ENCODE results near the gene CPT1B. TPM values are rescaled to one million over a fixed set of nuclear protein-coding genes. Genes with fewer than 3 reads are reported as not detected.

Gene CPT1B
- total RNA-seq, 2 experiments from 2014 or later = 59.1 to 68.3 TPM

GRCh38 chr22:50605002-50605612 lies 26.9 kb upstream of the CPT1B start:
- H3K27me3 Mint-ChIP-seq = peaks cover 52% of the 10 kb centered on the region
- H3K36me3 Mint-ChIP-seq (ENCODE audit: low read depth) = peaks cover 4% of the 10 kb centered on the region
- H3K27ac ChIP-seq (ENCODE audit: low read depth in 1 of 2, low read length in 2 of 2) = no peak overlapping the region
- H3K27ac Mint-ChIP-seq = no peak overlapping the region
- H3K4me1 Mint-ChIP-seq (ENCODE audit: low read depth) = peaks cover 10% of the 10 kb centered on the region
- peaks cover 38 to 58% of the 10 kb centered on the region in 2 experiments for H3K27me3 ChIP-seq (ENCODE audit: control insufficient read depth in 1 of 2, insufficient read depth in 2 of 2, low read length in 2 of 2)
- peak in 1 of 14 experiments; percentile 12 for DNase-seq
- ChIA-PET CTCF (no interaction called here), POLR2A (interaction anchor here (1.3 kb wide), 1 partner anchor 16 kb away, joined by 3 read pairs; no protein-coding TSS in a partner anchor)
- no peak overlapping the region for H3K4me3 ChIP-seq (ENCODE audit: low read length)
- no peak overlapping the region for H3K4me3 Mint-ChIP-seq
- H3K4me1 ChIP-seq (ENCODE audit: insufficient read depth, low read length) = peaks cover 4% of the 10 kb centered on the region
- peaks cover 0 to 18% of the 10 kb centered on the region in 2 experiments for H3K9me3 ChIP-seq (ENCODE audit: control insufficient read depth in 1 of 2, insufficient read depth in 1 of 2, low read length in 2 of 2)
- intact Hi-C loops (cut with DNase I, micrococcal nuclease) = no loop called here
- TF ChIP-seq, protein P1, sequence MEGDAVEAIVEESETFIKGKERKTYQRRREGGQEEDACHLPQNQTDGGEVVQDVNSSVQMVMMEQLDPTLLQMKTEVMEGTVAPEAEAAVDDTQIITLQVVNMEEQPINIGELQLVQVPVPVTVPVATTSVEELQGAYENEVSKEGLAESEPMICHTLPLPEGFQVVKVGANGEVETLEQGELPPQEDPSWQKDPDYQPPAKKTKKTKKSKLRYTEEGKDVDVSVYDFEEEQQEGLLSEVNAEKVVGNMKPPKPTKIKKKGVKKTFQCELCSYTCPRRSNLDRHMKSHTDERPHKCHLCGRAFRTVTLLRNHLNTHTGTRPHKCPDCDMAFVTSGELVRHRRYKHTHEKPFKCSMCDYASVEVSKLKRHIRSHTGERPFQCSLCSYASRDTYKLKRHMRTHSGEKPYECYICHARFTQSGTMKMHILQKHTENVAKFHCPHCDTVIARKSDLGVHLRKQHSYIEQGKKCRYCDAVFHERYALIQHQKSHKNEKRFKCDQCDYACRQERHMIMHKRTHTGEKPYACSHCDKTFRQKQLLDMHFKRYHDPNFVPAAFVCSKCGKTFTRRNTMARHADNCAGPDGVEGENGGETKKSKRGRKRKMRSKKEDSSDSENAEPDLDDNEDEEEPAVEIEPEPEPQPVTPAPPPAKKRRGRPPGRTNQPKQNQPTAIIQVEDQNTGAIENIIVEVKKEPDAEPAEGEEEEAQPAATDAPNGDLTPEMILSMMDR (IDR thresholded peaks at IDR 0.05) = no peak
- no peak for ATAC-seq (ENCODE audit: poor library complexity)
- H3K36me3 ChIP-seq (ENCODE audit: insufficient read depth, low read length) = no peaks in the 10 kb centered on the region
- no peaks in the 10 kb centered on the region for H3K9me3 Mint-ChIP-seq

DNA sequence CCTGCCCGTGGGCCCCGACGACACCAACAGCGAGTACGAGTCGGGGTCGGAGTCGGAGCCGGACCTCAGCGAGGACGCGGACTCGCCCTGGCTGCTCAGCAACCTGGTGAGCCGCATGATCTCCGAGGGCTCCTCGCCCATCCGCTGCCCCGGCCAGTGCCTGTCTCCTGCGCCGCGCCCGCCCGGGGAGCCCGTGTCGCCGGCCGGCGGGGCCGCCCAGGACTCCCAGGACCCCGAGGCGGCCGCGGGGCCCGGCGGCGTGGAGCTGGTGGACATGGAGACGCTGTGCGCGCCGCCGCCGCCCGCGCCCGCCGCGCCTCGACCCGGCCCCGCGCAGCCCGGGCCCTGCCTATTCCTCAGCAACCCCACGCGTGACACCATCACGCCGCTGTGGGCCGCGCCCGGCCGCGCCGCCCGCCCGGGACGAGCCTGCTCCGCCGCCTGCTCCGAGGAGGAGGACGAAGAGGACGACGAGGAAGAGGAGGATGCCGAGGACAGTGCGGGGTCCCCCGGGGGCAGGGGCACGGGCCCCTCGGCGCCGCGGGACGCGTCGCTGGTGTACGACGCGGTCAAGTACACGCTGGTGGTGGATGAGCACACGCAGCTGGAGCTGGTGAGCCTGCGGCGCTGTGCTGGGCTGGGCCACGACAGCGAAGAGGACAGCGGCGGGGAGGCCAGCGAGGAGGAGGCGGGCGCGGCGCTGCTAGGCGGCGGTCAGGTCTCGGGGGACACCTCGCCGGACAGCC lies 26.2 kb upstream of the CPT1B start:
- ATAC-seq (ENCODE audit: poor library complexity) (no peak), DNase-seq (peak in 1 of 14 experiments; percentile 5)
- TF ChIP-seq, protein P1 (IDR thresholded peaks at IDR 0.05) = no peak
- Histone ChIP-seq H3K4me1 (ENCODE audit: insufficient read depth, low read length) (peaks cover 7% of the 10 kb centered on the region), H3K36me3 (ENCODE audit: insufficient read depth, low read length) (no peaks in the 10 kb centered on the region), H3K27ac (ENCODE audit: low read depth in 1 of 2, low read length in 2 of 2) (no peak overlapping the region), H3K4me3 (ENCODE audit: low read length) (no peak overlapping the region), H3K27me3 (ENCODE audit: control insufficient read depth in 1 of 2, insufficient read depth in 2 of 2, low read length in 2 of 2) (peaks cover 43 to 65% of the 10 kb centered on the region in 2 experiments), H3K9me3 (ENCODE audit: control insufficient read depth in 1 of 2, insufficient read depth in 1 of 2, low read length in 2 of 2) (peaks cover 0 to 25% of the 10 kb centered on the region in 2 experiments)
- Mint-ChIP-seq H3K27me3 (peaks cover 51% of the 10 kb centered on the region), H3K9me3 (no peaks in the 10 kb centered on the region), H3K27ac (no peak overlapping the region), H3K4me3 (no peak overlapping the region), H3K36me3 (ENCODE audit: low read depth) (peaks cover 4% of the 10 kb centered on the region), H3K4me1 (ENCODE audit: low read depth) (peaks cover 10% of the 10 kb centered on the region)
- ChIA-PET POLR2A (interaction anchor here (1.3 kb wide), 1 partner anchor 16 kb away, joined by 3 read pairs; no protein-coding TSS in a partner anchor), CTCF (interaction anchor here (0.6 kb wide), 1 partner anchor 16 kb away, joined by 3 read pairs; no protein-coding TSS in a partner anchor)
- intact Hi-C loops (cut with DNase I, micrococcal nuclease) = no loop called here

DNA sequence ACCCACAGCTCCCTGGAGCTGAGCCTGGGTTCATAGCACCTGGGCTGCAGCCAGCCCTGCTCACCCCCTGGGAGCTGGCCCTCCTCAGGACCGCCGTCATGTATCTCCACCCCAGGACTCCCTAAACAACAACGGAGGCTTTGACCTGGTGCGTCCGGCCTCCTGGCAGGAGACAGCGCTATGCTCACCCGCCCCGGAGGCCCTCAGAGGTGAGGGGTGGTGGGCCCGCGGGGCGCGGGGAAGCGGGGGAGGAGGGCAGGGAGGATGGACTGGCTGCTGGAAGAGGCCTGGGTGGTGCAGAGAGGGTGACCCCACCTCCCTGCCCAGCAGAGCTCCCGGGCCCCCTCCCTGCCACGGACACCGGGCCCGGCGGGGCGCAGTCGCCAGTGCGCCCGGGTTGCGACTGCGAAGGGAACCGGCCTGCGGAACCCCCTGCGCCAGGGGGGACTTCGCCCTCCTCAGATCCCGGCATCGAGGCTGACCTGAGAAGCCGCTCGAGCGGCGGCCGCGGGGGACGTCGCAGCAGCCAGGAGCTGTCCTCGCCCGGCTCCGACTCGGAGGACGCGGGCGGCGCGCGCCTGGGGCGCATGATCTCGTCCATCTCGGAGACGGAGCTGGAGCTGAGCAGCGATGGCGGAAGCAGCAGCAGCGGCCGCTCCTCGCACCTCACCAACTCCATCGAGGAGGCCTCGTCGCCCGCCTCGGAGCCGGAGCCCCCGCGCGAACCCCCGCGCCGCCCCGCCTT lies 25.5 kb upstream of the CPT1B start:
- no peak overlapping the region for H3K4me3 Mint-ChIP-seq
- H3K4me3 ChIP-seq (ENCODE audit: low read length) = no peak overlapping the region
- H3K36me3 ChIP-seq (ENCODE audit: insufficient read depth, low read length) = no peaks in the 10 kb centered on the region
- peaks cover 10% of the 10 kb centered on the region for H3K4me1 Mint-ChIP-seq (ENCODE audit: low read depth)
- peaks cover 0 to 26% of the 10 kb centered on the region in 2 experiments for H3K9me3 ChIP-seq (ENCODE audit: control insufficient read depth in 1 of 2, insufficient read depth in 1 of 2, low read length in 2 of 2)
- H3K27ac ChIP-seq (ENCODE audit: low read depth in 1 of 2, low read length in 2 of 2) = no peak overlapping the region
- H3K27me3 Mint-ChIP-seq = peaks cover 46% of the 10 kb centered on the region
- ATAC-seq (ENCODE audit: poor library complexity) = no peak
- intact Hi-C loops (cut with DNase I, micrococcal nuclease) = no loop called here
- H3K9me3 Mint-ChIP-seq = no peaks in the 10 kb centered on the region
- TF ChIP-seq, protein P1 (IDR thresholded peaks at IDR 0.05) = no peak
- peaks cover 4% of the 10 kb centered on the region for H3K36me3 Mint-ChIP-seq (ENCODE audit: low read depth)
- CTCF ChIA-PET = no interaction called here
- H3K4me1 ChIP-seq (ENCODE audit: insufficient read depth, low read length) = peaks cover 7% of the 10 kb centered on the region
- H3K27ac Mint-ChIP-seq = no peak overlapping the region
- peak in 1 of 14 experiments; percentile 10 for DNase-seq
- POLR2A ChIA-PET = interaction anchor here (1.3 kb wide), 1 partner anchor 17 kb away, joined by 3 read pairs; no protein-coding TSS in a partner anchor
- peaks cover 49 to 72% of the 10 kb centered on the region in 2 experiments for H3K27me3 ChIP-seq (ENCODE audit: control insufficient read depth in 1 of 2, insufficient read depth in 2 of 2, low read length in 2 of 2)

Measured in CD4-positive, alpha-beta T cell (primary cell).